Progenitor cell of endocrine pancreas (in vitro differentiated cells): ENCODE data around the gene MRFAP1. TPM values are rescaled to one million over a fixed set of nuclear protein-coding genes. Genes with fewer than 3 reads are reported as not detected.
A peak's percentile ranks its signal among the peaks of the same experiment; 100 is the strongest.

Experiments used
- DNase-seq: peaks from one replicate; pipeline ENCODE4 v3.0.0; 2021; ENCODE audit warnings: low spot score; ENCODE audit not compliant: unreplicated experiment
- H3K27ac Mint-ChIP-seq: 2 replicates; pipeline ENCODE4 v1.8.0; 2021; ENCODE audit warnings: mild to moderate bottlenecking, moderate library complexity, mixed read lengths
- H3K27me3 Mint-ChIP-seq: 2 replicates; pipeline ENCODE4 v1.8.0; 2021; ENCODE audit warnings: mixed read lengths
- H3K36me3 Mint-ChIP-seq: 2 replicates; pipeline ENCODE4 v1.8.0; 2022; ENCODE audit warnings: mixed read lengths; ENCODE audit not compliant: insufficient read depth
- H3K4me1 Mint-ChIP-seq: 2 replicates; pipeline ENCODE4 v1.8.0; 2021; ENCODE audit warnings: low read depth, mixed read lengths
- H3K4me3 Mint-ChIP-seq: 2 replicates; pipeline ENCODE4 v1.8.0; 2021; ENCODE audit warnings: low read depth, mild to moderate bottlenecking, moderate library complexity, mixed read lengths
- H3K9me3 Mint-ChIP-seq: 2 replicates; pipeline ENCODE4 v1.8.0; 2021; ENCODE audit warnings: low read depth, mixed read lengths
- CTCF ChIP-seq: fragments of 200-600 bp; sonication (generic); IDR thresholded peaks from one replicate; pipeline ENCODE4 v1.5.0; 2021; ENCODE audit warnings: antibody characterized with exemption, mild to moderate bottlenecking; ENCODE audit not compliant: unreplicated experiment
- total RNA-seq: library from RNA; stranded (reverse); gene quantifications from 2 replicates; pipeline ENCODE4 v1.2.1, GENCODE V29; 2021

The MRFAP1 gene
- total RNA-seq, 1 donor from 2014 or later: 223 TPM

GRCh38 chr4:6601661-6602250 is 38.7 kb upstream of the MRFAP1 start:
- H3K4me3 Mint-ChIP-seq: no peak overlapping the region

GRCh38 chr4:6602289-6602688 is 38.2 kb upstream of the MRFAP1 start:
- Mint-ChIP-seq H3K9me3 (peaks cover 8% of the 10 kb centered on the region), H3K4me1 (no peaks in the 10 kb centered on the region), H3K4me3 (no peak overlapping the region), H3K27ac (no peak overlapping the region), H3K27me3 (no peaks in the 10 kb centered on the region), H3K36me3 (peaks cover 32% of the 10 kb centered on the region)
- DNase-seq: no peak
- TF ChIP-seq CTCF: no peak

More at GRCh38 chr4:6601661-6602250, 38.7 kb upstream of the MRFAP1 start:
- H3K27me3 Mint-ChIP-seq: no peaks in the 10 kb centered on the region
- H3K27ac Mint-ChIP-seq: no peak overlapping the region
- peaks cover 30% of the 10 kb centered on the region for H3K36me3 Mint-ChIP-seq
- DNase-seq: no peak
- no peaks in the 10 kb centered on the region for H3K4me1 Mint-ChIP-seq
- H3K9me3 Mint-ChIP-seq: peaks cover 8% of the 10 kb centered on the region
- no peak for TF ChIP-seq CTCF

- Mint-ChIP-seq H3K4me3 (no peak overlapping the region), H3K4me1 (no peaks in the 10 kb centered on the region), H3K9me3 (peaks cover 8% of the 10 kb centered on the region), H3K36me3 (peaks cover 40% of the 10 kb centered on the region), H3K27me3 (no peaks in the 10 kb centered on the region), H3K27ac (no peak overlapping the region)
- no peak for TF ChIP-seq CTCF
- no peak for DNase-seq
These were observed 37.4 kb upstream of the MRFAP1 start for GRCh38 chr4:6603128-6603527.

- TF ChIP-seq CTCF: no peak
- Mint-ChIP-seq H3K27ac (no peak overlapping the region), H3K4me1 (no peaks in the 10 kb centered on the region), H3K4me3 (no peak overlapping the region), H3K27me3 (no peaks in the 10 kb centered on the region), H3K9me3 (peaks cover 8% of the 10 kb centered on the region), H3K36me3 (peaks cover 42% of the 10 kb centered on the region)
- no peak for DNase-seq
These were observed 35.4 kb upstream of the MRFAP1 start for GRCh38 chr4:6605114-6605513.

GRCh38 chr4:6605605-6606004 is 34.9 kb upstream of the MRFAP1 start:
- Mint-ChIP-seq H3K27me3 (no peaks in the 10 kb centered on the region), H3K36me3 (peaks cover 42% of the 10 kb centered on the region), H3K4me3 (no peak overlapping the region), H3K4me1 (no peaks in the 10 kb centered on the region), H3K9me3 (peaks cover 8% of the 10 kb centered on the region), H3K27ac (peak overlapping the region; percentile 67)
- no peak for TF ChIP-seq CTCF
- no peak for DNase-seq
